ENCODE data around the gene DYNC1LI1. TPM values are rescaled to one million over a fixed set of nuclear protein-coding genes. Genes with fewer than 3 reads are reported as not detected.

DYNC1LI1 gene
- polyA plus RNA-seq, 1 of the 3 experiments (the other 2 are of a cell fraction), result 15.4 TPM

DNA sequence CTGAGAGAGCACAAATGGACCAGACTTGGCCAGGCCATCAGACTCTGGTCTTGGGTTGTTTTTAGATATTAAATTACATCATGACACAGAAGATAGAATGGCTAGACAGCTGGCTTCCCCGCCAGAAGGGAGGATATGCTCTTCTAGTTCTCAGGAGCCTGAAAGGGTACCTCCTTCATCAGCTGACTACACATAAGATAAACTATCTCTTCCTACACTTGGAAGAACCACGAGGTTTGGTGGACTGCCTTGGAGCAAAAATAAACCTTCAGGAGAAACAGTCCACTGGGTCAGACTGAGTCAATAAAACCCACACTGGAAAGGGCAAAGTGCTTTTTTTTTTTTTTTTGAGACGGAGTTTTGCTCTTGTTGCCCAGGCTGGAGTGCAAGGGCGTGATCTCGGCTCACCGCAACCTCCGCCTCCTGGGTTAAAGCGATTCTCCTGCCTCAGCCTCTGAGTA, 26.3 kb upstream of the DYNC1LI1 start:
- Histone ChIP-seq H4K20me1 (ENCODE audit: insufficient read depth) (no peaks in the 10 kb centered on the region), H3K36me3 (replicated peaks in 1 of 2; ENCODE audit: control insufficient read depth in 1 of 2, insufficient read depth in 2 of 2, low read length in 1 of 2) (no peaks in the 10 kb centered on the region), H3K4me2 (no peak overlapping the region), H3K27ac (ENCODE audit: low read depth in 2 of 2, low read length in 1 of 2) (no peak overlapping the region), H3K79me2 (ENCODE audit: insufficient read depth) (no peaks in the 10 kb centered on the region), H2AFZ (ENCODE audit: low read depth) (no peak overlapping the region), H3K9me3 (no peaks in the 10 kb centered on the region), H3F3A (replicated peaks; ENCODE audit: insufficient read depth) (no peaks in the 10 kb centered on the region), H3K27me3 (ENCODE audit: insufficient read depth) (no peaks in the 10 kb centered on the region), H3K4me1 (ENCODE audit: control insufficient read depth in 1 of 2, insufficient read depth in 2 of 2, low read depth in 1 of 2, low read length in 1 of 2) (no peaks in the 10 kb centered on the region), H3K9ac (no peak overlapping the region), H3K4me3 (ENCODE audit: low read depth in 2 of 2, low read length in 1 of 2) (no peak overlapping the region), H3K9me2 (no peaks in the 10 kb centered on the region)
- TF ChIP-seq NRF1 (IDR thresholded peaks at IDR 0.05; ENCODE audit: low read depth, low read length), result no peak
- TF ChIP-seq NFIC (IDR thresholded peaks at IDR 0.05; ENCODE audit: borderline replicate concordance), result no peak
- WGBS (ENCODE audit: low lambda C conversion rate), result 75% methylated on average over 8 of the region's 8 CpGs
- POLR2A ChIA-PET, result no interaction called here
- DNase-seq, result no peak
- CTCF ChIA-PET, result no interaction called here

DNA sequence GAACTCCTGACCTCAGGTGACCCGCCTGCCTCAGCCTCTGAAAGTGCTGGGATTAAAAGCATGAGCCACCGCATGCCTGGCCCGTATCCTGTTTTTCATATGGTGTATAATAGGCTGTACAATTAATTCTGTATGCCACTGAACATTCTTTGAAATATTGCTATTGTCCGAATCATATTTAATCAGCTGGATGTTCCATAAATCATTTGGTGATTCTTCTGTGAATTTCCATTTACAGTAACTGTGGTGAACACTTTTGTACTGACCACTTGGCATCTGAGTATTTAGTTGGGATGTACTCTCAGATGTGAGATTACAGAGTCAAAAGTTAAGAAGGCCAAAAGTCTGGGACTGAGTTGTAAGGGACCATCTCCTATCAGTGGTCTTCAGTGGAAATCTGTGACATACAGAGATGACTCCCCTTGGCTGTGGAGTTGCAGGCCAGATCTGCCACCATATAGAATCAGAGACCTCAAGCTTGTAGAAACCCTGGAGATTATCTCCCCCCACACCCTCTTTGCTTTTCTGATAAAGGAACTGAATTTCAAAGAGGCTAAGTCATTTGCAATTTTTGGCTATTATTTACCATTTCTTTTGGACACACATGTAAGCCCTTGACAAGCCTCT, 25.7 kb upstream of the DYNC1LI1 start:
- TF ChIP-seq, protein P1, sequence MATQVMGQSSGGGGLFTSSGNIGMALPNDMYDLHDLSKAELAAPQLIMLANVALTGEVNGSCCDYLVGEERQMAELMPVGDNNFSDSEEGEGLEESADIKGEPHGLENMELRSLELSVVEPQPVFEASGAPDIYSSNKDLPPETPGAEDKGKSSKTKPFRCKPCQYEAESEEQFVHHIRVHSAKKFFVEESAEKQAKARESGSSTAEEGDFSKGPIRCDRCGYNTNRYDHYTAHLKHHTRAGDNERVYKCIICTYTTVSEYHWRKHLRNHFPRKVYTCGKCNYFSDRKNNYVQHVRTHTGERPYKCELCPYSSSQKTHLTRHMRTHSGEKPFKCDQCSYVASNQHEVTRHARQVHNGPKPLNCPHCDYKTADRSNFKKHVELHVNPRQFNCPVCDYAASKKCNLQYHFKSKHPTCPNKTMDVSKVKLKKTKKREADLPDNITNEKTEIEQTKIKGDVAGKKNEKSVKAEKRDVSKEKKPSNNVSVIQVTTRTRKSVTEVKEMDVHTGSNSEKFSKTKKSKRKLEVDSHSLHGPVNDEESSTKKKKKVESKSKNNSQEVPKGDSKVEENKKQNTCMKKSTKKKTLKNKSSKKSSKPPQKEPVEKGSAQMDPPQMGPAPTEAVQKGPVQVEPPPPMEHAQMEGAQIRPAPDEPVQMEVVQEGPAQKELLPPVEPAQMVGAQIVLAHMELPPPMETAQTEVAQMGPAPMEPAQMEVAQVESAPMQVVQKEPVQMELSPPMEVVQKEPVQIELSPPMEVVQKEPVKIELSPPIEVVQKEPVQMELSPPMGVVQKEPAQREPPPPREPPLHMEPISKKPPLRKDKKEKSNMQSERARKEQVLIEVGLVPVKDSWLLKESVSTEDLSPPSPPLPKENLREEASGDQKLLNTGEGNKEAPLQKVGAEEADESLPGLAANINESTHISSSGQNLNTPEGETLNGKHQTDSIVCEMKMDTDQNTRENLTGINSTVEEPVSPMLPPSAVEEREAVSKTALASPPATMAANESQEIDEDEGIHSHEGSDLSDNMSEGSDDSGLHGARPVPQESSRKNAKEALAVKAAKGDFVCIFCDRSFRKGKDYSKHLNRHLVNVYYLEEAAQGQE (IDR thresholded peaks at IDR 0.05; ENCODE audit: low read depth, low read length), result no peak
- TF ChIP-seq CHD2 (IDR thresholded peaks at IDR 0.05; ENCODE audit: low read length, partially characterized antibody), result no peak
- TF ChIP-seq FOXM1 (IDR thresholded peaks at IDR 0.05; ENCODE audit: low read depth), result no peak
- no peak for TF ChIP-seq FOXJ3 (CRISPR knock-in tag; IDR thresholded peaks at IDR 0.05)
- TF ChIP-seq RAD21 (IDR thresholded peaks at IDR 0.05; ENCODE audit: low read length), result no peak
- no peak for TF ChIP-seq FOSL2 (IDR thresholded peaks at IDR 0.05; ENCODE audit: borderline replicate concordance, low read depth)
- no peak for TF ChIP-seq TAF1 (IDR thresholded peaks at IDR 0.05; ENCODE audit: borderline replicate concordance, low read depth, low read length)
- TF ChIP-seq GATA2 (CRISPR knock-in tag; IDR thresholded peaks at IDR 0.05), result no peak
- TF ChIP-seq POLR2AphosphoS5 (IDR thresholded peaks at IDR 0.05; ENCODE audit: low read depth, low read length), result no peak
- no peak for TF ChIP-seq TCF12 (IDR thresholded peaks at IDR 0.05)
- TF ChIP-seq, protein P2, sequence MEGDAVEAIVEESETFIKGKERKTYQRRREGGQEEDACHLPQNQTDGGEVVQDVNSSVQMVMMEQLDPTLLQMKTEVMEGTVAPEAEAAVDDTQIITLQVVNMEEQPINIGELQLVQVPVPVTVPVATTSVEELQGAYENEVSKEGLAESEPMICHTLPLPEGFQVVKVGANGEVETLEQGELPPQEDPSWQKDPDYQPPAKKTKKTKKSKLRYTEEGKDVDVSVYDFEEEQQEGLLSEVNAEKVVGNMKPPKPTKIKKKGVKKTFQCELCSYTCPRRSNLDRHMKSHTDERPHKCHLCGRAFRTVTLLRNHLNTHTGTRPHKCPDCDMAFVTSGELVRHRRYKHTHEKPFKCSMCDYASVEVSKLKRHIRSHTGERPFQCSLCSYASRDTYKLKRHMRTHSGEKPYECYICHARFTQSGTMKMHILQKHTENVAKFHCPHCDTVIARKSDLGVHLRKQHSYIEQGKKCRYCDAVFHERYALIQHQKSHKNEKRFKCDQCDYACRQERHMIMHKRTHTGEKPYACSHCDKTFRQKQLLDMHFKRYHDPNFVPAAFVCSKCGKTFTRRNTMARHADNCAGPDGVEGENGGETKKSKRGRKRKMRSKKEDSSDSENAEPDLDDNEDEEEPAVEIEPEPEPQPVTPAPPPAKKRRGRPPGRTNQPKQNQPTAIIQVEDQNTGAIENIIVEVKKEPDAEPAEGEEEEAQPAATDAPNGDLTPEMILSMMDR (IDR thresholded peaks at IDR 0.05), result no peak
- no peak for TF ChIP-seq GABPA (IDR thresholded peaks at IDR 0.05; ENCODE audit: low read depth)
- no peak for TF ChIP-seq EP300 (IDR thresholded peaks at IDR 0.05; ENCODE audit: borderline replicate concordance in 1 of 2, low read depth in 1 of 2, low read length in 1 of 2)
- no peak for TF ChIP-seq RFX5 (IDR thresholded peaks at IDR 0.05; ENCODE audit: low read length)
- no peak for TF ChIP-seq EZH2phosphoT487 (IDR thresholded peaks at IDR 0.05; ENCODE audit: borderline replicate concordance, low read depth)
- Histone ChIP-seq H3K4me2 (no peak overlapping the region), H3K79me2 (ENCODE audit: insufficient read depth) (no peaks in the 10 kb centered on the region), H3K4me1 (ENCODE audit: control insufficient read depth in 1 of 2, insufficient read depth in 2 of 2, low read depth in 1 of 2, low read length in 1 of 2) (no peaks in the 10 kb centered on the region), H4K20me1 (ENCODE audit: insufficient read depth) (no peaks in the 10 kb centered on the region), H2AFZ (ENCODE audit: low read depth) (no peak overlapping the region), H3K27me3 (ENCODE audit: insufficient read depth) (no peaks in the 10 kb centered on the region), H3K27ac (ENCODE audit: low read depth in 2 of 2, low read length in 1 of 2) (no peak overlapping the region), H3F3A (replicated peaks; ENCODE audit: insufficient read depth) (no peaks in the 10 kb centered on the region), H3K36me3 (replicated peaks in 1 of 2; ENCODE audit: control insufficient read depth in 1 of 2, insufficient read depth in 2 of 2, low read length in 1 of 2) (no peaks in the 10 kb centered on the region), H3K9me2 (no peaks in the 10 kb centered on the region), H3K4me3 (ENCODE audit: low read depth in 2 of 2, low read length in 1 of 2) (no peak overlapping the region), H3K9me3 (no peaks in the 10 kb centered on the region), H3K9ac (no peak overlapping the region)
- ChIA-PET POLR2A (no interaction called here), CTCF (no interaction called here)
- no peak for DNase-seq
- WGBS (ENCODE audit: low lambda C conversion rate), result 90% methylated on average over 4 of the region's 4 CpGs

Data from SK-N-SH (cell line).